ENCODE measurements around the gene UBTF.

The UBTF gene

DNA sequence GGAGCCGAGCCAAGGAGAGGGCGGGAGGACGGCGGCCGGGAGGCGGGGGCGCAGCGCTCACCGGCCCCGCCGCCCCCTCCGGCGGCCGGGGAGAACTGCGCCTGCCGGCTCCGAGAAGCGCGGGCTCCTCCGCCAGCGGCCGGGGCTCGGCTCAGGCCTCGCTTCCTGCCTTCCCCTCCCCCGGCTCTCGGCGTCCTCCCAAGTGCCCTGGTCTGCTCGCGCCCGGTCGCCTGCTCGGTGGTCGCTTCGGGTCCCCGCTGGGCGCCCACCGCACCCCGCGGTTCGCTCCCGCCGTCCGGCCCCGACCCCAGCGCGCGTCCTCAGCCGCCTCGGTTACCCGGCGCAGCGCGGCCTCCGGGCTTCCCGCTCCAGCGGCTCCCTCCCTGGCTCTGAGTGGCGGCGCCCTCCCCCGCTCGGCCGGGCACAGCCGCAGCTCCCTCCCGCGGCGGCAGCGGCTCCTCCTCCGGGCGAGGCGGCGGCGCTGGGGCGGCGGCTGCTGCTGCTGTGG, 313 bp downstream of the UBTF start:
- H3K4me3 ChIP-seq (ENCODE audit: low read depth in 1 of 2, low read length in 1 of 2) = peak overlapping the region; percentile 72 to 78
- H3K27me3 ChIP-seq = peaks cover 24% of the 10 kb centered on the region
- H3K9me3 ChIP-seq = no peaks in the 10 kb centered on the region
- TF ChIP-seq CTCF (IDR thresholded peaks at IDR 0.05) = peak; percentile 79
- H3K4me1 ChIP-seq (ENCODE audit: control insufficient read depth in 1 of 2, insufficient read depth in 1 of 2, low read depth in 1 of 2, low read length in 1 of 2) = peaks cover 32 to 38% of the 10 kb centered on the region in 2 experiments
- H3K27ac ChIP-seq = peak overlapping the region; percentile 97
- peaks cover 34% of the 10 kb centered on the region for H3K36me3 ChIP-seq

DNA sequence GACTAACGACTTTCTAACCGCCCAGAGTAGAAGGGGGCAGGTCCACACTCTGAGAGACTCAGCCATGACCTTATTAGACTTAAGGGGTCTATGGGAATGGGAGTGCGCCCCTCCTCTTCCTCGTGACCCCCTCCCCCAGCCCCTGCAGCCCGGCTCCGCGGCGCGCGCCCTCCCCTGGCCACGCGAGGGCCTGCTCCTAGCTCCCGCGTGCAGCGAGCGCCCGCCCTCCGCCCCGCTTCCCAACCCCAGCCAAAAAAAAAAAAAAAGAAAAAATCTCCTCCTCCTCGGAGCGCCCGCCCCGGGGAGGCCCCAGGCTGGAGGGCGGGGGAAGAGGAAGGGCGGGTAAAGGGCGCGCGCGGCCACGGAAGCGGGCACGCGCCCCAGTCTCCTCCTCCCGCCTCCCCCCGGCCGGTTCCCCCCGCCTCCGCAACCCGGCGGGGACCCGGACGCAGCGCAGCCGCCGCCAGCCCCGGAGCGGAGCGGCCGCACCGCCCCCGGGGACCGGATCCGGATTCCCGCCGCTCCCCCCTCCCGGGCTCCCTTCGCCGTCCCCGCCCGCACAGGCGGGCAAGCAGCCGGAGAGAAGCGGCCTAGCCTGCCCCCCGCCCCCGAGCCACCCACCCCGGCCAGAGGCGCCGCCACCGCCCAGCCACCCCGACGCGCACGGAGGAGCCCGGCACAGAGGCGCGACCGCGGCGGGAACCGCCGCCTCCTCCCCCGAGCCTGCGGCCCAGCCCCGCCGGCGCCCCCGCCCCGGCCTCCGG, 949 bp downstream of the UBTF start:
- Histone ChIP-seq H3K9me3 (no peaks in the 10 kb centered on the region), H3K36me3 (peaks cover 40% of the 10 kb centered on the region), H3K27me3 (peaks cover 19% of the 10 kb centered on the region), H3K4me1 (ENCODE audit: control insufficient read depth in 1 of 2, insufficient read depth in 1 of 2, low read depth in 1 of 2, low read length in 1 of 2) (peaks cover 32 to 38% of the 10 kb centered on the region in 2 experiments), H3K4me3 (ENCODE audit: low read depth in 1 of 2, low read length in 1 of 2) (peak overlapping the region; percentile 72 to 78), H3K27ac (peak overlapping the region; percentile 97)
- peak; percentile 69 for TF ChIP-seq CTCF (IDR thresholded peaks at IDR 0.05)

DNA sequence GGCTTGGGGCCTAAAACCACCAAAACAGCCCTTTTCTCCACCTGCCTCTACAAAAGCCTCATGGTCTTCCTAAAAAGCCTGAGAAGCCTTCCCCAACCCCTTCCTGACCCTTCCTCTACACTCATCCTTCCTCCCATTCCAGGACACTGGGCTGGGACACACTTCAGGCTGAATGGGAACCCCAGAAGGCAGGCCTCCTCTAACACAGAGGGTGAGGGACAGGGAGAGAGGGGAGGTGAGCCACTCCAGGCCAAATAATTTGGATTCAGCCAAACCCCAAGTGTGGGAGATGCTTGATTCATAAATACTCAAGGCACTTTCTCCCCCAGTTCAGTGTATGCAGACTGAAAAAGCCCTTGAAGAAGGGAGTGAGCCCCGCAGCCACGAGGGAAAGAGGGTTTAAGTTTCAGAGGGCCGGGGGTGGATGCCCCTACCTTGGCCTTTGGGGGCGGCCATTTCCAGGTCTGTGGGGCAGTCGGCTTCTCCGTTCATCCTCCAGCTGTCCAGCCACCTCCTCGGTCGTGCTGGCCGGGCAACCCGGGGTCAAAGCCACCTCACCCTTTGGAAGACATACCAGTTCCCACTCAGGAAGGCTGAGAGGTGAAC, 1.6 kb downstream of the UBTF start:
- H3K27ac ChIP-seq = peak overlapping the region; percentile 97
- TF ChIP-seq CTCF (IDR thresholded peaks at IDR 0.05) = no peak
- peak overlapping the region; percentile 72 to 78 for H3K4me3 ChIP-seq (ENCODE audit: low read depth in 1 of 2, low read length in 1 of 2)
- peaks cover 32 to 38% of the 10 kb centered on the region in 2 experiments for H3K4me1 ChIP-seq (ENCODE audit: control insufficient read depth in 1 of 2, insufficient read depth in 1 of 2, low read depth in 1 of 2, low read length in 1 of 2)
- no peaks in the 10 kb centered on the region for H3K9me3 ChIP-seq
- peaks cover 47% of the 10 kb centered on the region for H3K36me3 ChIP-seq
- peaks cover 17% of the 10 kb centered on the region for H3K27me3 ChIP-seq

- peaks cover 59% of the 10 kb centered on the region for H3K36me3 ChIP-seq
- no peak for TF ChIP-seq CTCF (IDR thresholded peaks at IDR 0.05)
- no peaks in the 10 kb centered on the region for H3K9me3 ChIP-seq
- H3K4me3 ChIP-seq (ENCODE audit: low read depth in 1 of 2, low read length in 1 of 2) = no peak overlapping the region
- H3K27me3 ChIP-seq = peaks cover 8% of the 10 kb centered on the region
- H3K4me1 ChIP-seq (ENCODE audit: control insufficient read depth in 1 of 2, insufficient read depth in 1 of 2, low read depth in 1 of 2, low read length in 1 of 2) = peaks cover 24 to 30% of the 10 kb centered on the region in 2 experiments
- H3K27ac ChIP-seq = no peak overlapping the region
Observed at GRCh38 chr17:44216694-44217093, 2.8 kb downstream of the UBTF start.

GRCh38 chr17:44216173-44216572, 3.3 kb downstream of the UBTF start:
- Histone ChIP-seq H3K4me1 (ENCODE audit: control insufficient read depth in 1 of 2, insufficient read depth in 1 of 2, low read depth in 1 of 2, low read length in 1 of 2) (peaks cover 19 to 26% of the 10 kb centered on the region in 2 experiments), H3K27me3 (peaks cover 2% of the 10 kb centered on the region), H3K27ac (no peak overlapping the region), H3K9me3 (no peaks in the 10 kb centered on the region), H3K36me3 (peaks cover 64% of the 10 kb centered on the region), H3K4me3 (ENCODE audit: low read depth in 1 of 2, low read length in 1 of 2) (no peak overlapping the region)
- TF ChIP-seq CTCF (IDR thresholded peaks at IDR 0.05) = no peak
